ENCODE measurements around the gene CRADD.

Gene CRADD

GRCh38 chr12:93939641-93940325, 262.6 kb downstream of the CRADD start:
- no peak for DNase-seq (ENCODE audit: low spot score)

DNA sequence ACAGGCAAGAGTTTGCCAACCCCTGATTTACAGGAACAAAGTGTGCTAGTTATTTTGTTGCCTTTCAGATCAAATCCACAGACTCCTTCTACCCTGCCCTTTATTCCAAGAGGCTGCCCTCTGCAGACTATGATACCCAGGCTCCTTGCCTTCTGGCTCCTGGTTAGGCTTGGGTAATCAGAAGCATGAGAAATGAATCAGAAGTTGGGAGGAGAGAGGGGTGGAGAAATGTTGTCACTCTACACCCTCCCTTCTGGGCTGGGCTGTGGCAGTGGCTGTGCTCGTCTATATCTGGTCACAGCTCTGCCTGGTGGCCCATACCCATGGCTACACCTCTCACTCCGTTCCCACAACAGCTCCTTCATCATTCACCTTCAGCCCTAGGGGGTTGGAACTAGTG, 266.6 kb downstream of the CRADD start:
- no peak for DNase-seq (ENCODE audit: low spot score)

GRCh38 chr12:93944201-93944600, 267.0 kb downstream of the CRADD start:
- no peak for DNase-seq (ENCODE audit: low spot score)
